Hepatocyte (in vitro differentiated cells): ENCODE measurements around the gene ZNF775.

Experiments used
- CTCF ChIP-seq: fragments of 200-600 bp; sonication (generic); IDR thresholded peaks from 2 replicates; pipeline ENCODE4 v1.5.1; 2016; ENCODE audit warnings: antibody characterized with exemption, mild to moderate bottlenecking; ENCODE audit not compliant: poor library complexity
- EZH2 ChIP-seq: fragments of 200-600 bp; sonication (generic); IDR thresholded peaks from 2 replicates; pipeline ENCODE4 v1.6.1; 2016; ENCODE audit warnings: antibody characterized with exemption, mild to moderate bottlenecking, borderline replicate concordance

GRCh38 chr7:150412016-150412415 lies 32.9 kb downstream of the ZNF775 start:
- no peak for TF ChIP-seq CTCF
- TF ChIP-seq EZH2, result no peak
